SIG-M5 treated with dmso at 0.1 percent for 504 hours (cell line): ENCODE results near the gene TTBK1.

Source experiments
- DNase-seq: peaks from one replicate; lab custom pipeline; 2025; ENCODE audit not compliant: unreplicated experiment; lab: John Stamatoyannopoulos, UW

Gene TTBK1

GRCh38 chr6:43254138-43254817 lies 11.0 kb downstream of the TTBK1 start:
- no peak for DNase-seq

- no peak for DNase-seq
Observed at GRCh38 chr6:43254846-43255245, 11.6 kb downstream of the TTBK1 start.

GRCh38 chr6:43255408-43256054 lies 12.2 kb downstream of the TTBK1 start:
- no peak for DNase-seq

GRCh38 chr6:43256670-43257366 lies 13.5 kb downstream of the TTBK1 start:
- no peak for DNase-seq

GRCh38 chr6:43257367-43258145 lies 14.3 kb downstream of the TTBK1 start:
- no peak for DNase-seq

GRCh38 chr6:43258180-43258579 lies 14.9 kb downstream of the TTBK1 start:
- no peak for DNase-seq

GRCh38 chr6:43258807-43259686 lies 15.8 kb downstream of the TTBK1 start:
- no peak for DNase-seq

GRCh38 chr6:43260791-43261190 lies 17.5 kb downstream of the TTBK1 start:
- DNase-seq: no peak

- DNase-seq: no peak
Observed at GRCh38 chr6:43261198-43261597, 17.9 kb downstream of the TTBK1 start.

GRCh38 chr6:43262000-43262779 lies 18.9 kb downstream of the TTBK1 start:
- DNase-seq: no peak

GRCh38 chr6:43262780-43263313 lies 19.6 kb downstream of the TTBK1 start:
- DNase-seq: no peak

- peak; percentile 59 for DNase-seq
Observed at GRCh38 chr6:43263314-43264178, 20.3 kb downstream of the TTBK1 start.

- no peak for DNase-seq
Observed at GRCh38 chr6:43264599-43265145, 21.4 kb downstream of the TTBK1 start.

GRCh38 chr6:43265564-43265963 lies 22.3 kb downstream of the TTBK1 start:
- DNase-seq: no peak

GRCh38 chr6:43267619-43268354 lies 24.5 kb downstream of the TTBK1 start:
- DNase-seq: no peak

GRCh38 chr6:43268355-43268700 lies 25.0 kb downstream of the TTBK1 start:
- DNase-seq: no peak

- no peak for DNase-seq
Observed at GRCh38 chr6:43268782-43269272, 25.5 kb downstream of the TTBK1 start.
